ENCODE data around the gene CALR3. TPM values are rescaled to one million over a fixed set of nuclear protein-coding genes. Genes with fewer than 3 reads are reported as not detected.

Gene CALR3
- total RNA-seq, 1 experiment from 2014 or later, result not detected

- Histone ChIP-seq H3K27me3 (replicated peaks; ENCODE audit: control insufficient read depth, insufficient read depth, low read length) (no peaks in the 10 kb centered on the region), H3K9me3 (no peaks in the 10 kb centered on the region), H3K4me3 (ENCODE audit: low read depth, low read length) (no peak overlapping the region), H3K4me1 (no peaks in the 10 kb centered on the region), H3K36me3 (ENCODE audit: control insufficient read depth, insufficient read depth, low read length) (peaks cover 9% of the 10 kb centered on the region; the same call in 1 of the 2 replicates)
- Mint-ChIP-seq H3K27me3 (ENCODE audit: insufficient read depth, unreplicated experiment) (no peaks in the 10 kb centered on the region), H3K9me3 (ENCODE audit: unreplicated experiment) (no peaks in the 10 kb centered on the region), H3K27ac (ENCODE audit: unreplicated experiment) (no peak overlapping the region), H3K36me3 (ENCODE audit: insufficient read depth, unreplicated experiment) (peaks cover 97% of the 10 kb centered on the region), H3K4me3 (ENCODE audit: unreplicated experiment) (no peak overlapping the region), H3K4me1 (ENCODE audit: low read depth, unreplicated experiment) (no peaks in the 10 kb centered on the region)
- POLR2A ChIA-PET, result no interaction called here
- no TSS peak for BruUV-seq (replicated peaks)
- intact Hi-C loops (cut with micrococcal nuclease; ENCODE audit: unreplicated experiment), result no loop called here
- CTCF ChIA-PET, result no interaction called here
- DNase-seq, result no peak
- TF ChIP-seq, protein P1, sequence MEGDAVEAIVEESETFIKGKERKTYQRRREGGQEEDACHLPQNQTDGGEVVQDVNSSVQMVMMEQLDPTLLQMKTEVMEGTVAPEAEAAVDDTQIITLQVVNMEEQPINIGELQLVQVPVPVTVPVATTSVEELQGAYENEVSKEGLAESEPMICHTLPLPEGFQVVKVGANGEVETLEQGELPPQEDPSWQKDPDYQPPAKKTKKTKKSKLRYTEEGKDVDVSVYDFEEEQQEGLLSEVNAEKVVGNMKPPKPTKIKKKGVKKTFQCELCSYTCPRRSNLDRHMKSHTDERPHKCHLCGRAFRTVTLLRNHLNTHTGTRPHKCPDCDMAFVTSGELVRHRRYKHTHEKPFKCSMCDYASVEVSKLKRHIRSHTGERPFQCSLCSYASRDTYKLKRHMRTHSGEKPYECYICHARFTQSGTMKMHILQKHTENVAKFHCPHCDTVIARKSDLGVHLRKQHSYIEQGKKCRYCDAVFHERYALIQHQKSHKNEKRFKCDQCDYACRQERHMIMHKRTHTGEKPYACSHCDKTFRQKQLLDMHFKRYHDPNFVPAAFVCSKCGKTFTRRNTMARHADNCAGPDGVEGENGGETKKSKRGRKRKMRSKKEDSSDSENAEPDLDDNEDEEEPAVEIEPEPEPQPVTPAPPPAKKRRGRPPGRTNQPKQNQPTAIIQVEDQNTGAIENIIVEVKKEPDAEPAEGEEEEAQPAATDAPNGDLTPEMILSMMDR (IDR thresholded peaks at IDR 0.05; ENCODE audit: insufficient read depth in 1 of 2, low read depth in 1 of 2, low read length in 1 of 2, severe bottlenecking in 1 of 2, unreplicated experiment in 1 of 2), result no peak
These were observed 31.5 kb upstream of the CALR3 start for GRCh38 chr19:16527334-16527935.

DNA sequence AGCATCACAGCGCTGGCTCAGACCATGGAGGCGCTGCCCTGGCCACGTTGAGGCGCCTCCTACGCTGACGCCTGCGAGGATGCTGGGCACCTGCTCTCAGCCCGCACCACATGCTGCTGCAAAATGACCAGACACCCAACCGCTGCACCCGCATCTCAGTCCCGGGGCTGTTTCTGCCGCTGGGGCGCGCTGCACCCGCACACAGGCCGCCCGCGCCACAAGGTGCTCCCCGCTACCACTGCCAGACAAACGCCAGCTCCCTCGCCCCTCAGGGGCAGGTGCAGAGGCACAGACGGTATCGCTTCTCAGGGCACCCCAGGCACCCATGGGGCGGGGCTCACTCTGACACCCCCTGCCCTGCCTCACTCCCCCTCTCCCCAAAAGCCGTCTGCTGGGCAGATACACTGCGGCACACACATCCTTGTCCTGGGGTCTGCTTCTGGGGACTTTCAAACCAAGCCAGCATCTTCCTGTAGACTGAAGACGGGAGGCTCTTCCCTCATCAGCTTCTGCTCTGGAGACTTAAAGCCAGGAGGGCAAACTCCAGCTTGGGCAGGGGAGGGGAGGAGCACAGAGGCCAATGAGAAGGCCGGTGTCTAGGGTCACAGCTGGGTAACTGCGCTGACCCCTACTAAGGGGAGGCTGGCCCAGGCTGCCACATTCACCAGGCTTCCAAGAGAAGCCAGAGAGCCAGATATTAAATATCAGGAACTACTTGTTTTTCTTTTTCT lies 29.9 kb upstream of the CALR3 start:
- Histone ChIP-seq H3K4me1 (no peaks in the 10 kb centered on the region), H3K27me3 (replicated peaks; ENCODE audit: control insufficient read depth, insufficient read depth, low read length) (no peaks in the 10 kb centered on the region), H3K4me3 (ENCODE audit: low read depth, low read length) (no peak overlapping the region), H3K9me3 (no peaks in the 10 kb centered on the region), H3K36me3 (ENCODE audit: control insufficient read depth, insufficient read depth, low read length) (peaks cover 7% of the 10 kb centered on the region; the same call in 1 of the 2 replicates)
- Mint-ChIP-seq H3K4me3 (ENCODE audit: unreplicated experiment) (no peak overlapping the region), H3K27ac (ENCODE audit: unreplicated experiment) (no peak overlapping the region), H3K27me3 (ENCODE audit: insufficient read depth, unreplicated experiment) (no peaks in the 10 kb centered on the region), H3K9me3 (ENCODE audit: unreplicated experiment) (no peaks in the 10 kb centered on the region), H3K4me1 (ENCODE audit: low read depth, unreplicated experiment) (no peaks in the 10 kb centered on the region), H3K36me3 (ENCODE audit: insufficient read depth, unreplicated experiment) (peaks cover 97% of the 10 kb centered on the region)
- BruUV-seq (replicated peaks), result no TSS peak
- no peak for DNase-seq
- CTCF ChIA-PET, result no interaction called here
- TF ChIP-seq, protein P1 (IDR thresholded peaks at IDR 0.05; ENCODE audit: insufficient read depth in 1 of 2, low read depth in 1 of 2, low read length in 1 of 2, severe bottlenecking in 1 of 2, unreplicated experiment in 1 of 2), result no peak
- intact Hi-C loops (cut with micrococcal nuclease; ENCODE audit: unreplicated experiment), result no loop called here
- POLR2A ChIA-PET, result no interaction called here

DNA sequence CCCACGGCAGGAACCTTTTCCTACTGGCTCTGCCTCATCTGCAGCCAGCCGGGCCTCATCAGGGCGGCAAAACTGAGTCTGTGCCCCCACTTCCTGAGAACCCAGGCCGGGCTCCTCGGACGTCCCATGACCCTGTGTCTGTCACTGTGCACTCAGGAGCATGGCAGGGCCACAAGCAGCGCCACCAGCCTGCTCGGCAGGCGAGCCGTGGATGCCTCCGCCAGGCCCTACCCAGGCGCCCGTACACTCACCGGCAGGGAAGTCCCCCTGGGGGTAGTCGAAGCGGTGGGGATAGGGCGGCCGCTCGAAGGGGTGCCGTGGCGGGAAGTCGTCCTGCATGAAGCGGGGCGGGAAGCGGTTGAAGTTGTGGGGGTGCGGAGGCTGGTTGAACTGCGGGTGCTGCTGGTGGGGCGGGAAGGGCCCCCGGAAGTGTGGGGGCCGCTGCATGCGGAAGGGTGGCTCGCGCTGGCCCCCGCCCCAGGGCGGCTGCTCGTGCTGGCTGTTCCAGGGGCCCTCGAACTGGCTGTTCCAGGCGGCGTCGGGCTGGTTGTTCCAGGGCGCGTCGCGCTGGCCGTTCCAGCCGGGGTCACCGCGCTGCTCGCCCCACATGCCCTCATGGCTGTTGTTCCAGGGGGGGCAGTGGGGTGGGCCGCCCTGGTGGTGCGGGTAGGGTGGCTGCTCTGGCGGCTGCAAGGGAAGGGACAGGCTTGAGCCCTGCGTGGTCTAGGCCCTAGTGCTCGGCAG lies 29.2 kb upstream of the CALR3 start:
- Histone ChIP-seq H3K4me3 (ENCODE audit: low read depth, low read length) (no peak overlapping the region), H3K4me1 (no peaks in the 10 kb centered on the region), H3K27me3 (replicated peaks; ENCODE audit: control insufficient read depth, insufficient read depth, low read length) (no peaks in the 10 kb centered on the region), H3K36me3 (ENCODE audit: control insufficient read depth, insufficient read depth, low read length) (peaks cover 7% of the 10 kb centered on the region; the same call in 1 of the 2 replicates), H3K9me3 (no peaks in the 10 kb centered on the region)
- no TSS peak for BruUV-seq (replicated peaks)
- no peak overlapping the region for H3K27ac Mint-ChIP-seq (ENCODE audit: unreplicated experiment)
- DNase-seq, result no peak
- TF ChIP-seq, protein P1 (IDR thresholded peaks at IDR 0.05; ENCODE audit: insufficient read depth in 1 of 2, low read depth in 1 of 2, low read length in 1 of 2, severe bottlenecking in 1 of 2, unreplicated experiment in 1 of 2), result no peak
- H3K4me3 Mint-ChIP-seq (ENCODE audit: unreplicated experiment), result no peak overlapping the region
- intact Hi-C loops (cut with micrococcal nuclease; ENCODE audit: unreplicated experiment), result no loop called here
- H3K9me3 Mint-ChIP-seq (ENCODE audit: unreplicated experiment), result no peaks in the 10 kb centered on the region
- H3K36me3 Mint-ChIP-seq (ENCODE audit: insufficient read depth, unreplicated experiment), result peaks cover 97% of the 10 kb centered on the region
- H3K4me1 Mint-ChIP-seq (ENCODE audit: low read depth, unreplicated experiment), result no peaks in the 10 kb centered on the region
- POLR2A ChIA-PET, result interaction anchor here (0.5 kb wide), 1 partner anchor 47 kb away, joined by 3 read pairs; the partner anchor contains the start of gene SLC35E1
- H3K27me3 Mint-ChIP-seq (ENCODE audit: insufficient read depth, unreplicated experiment), result no peaks in the 10 kb centered on the region
- CTCF ChIA-PET, result no interaction called here
